ENCODE measurements around the gene NFIX.

Gene NFIX

GRCh38 chr19:13073263-13073662, 78.0 kb downstream of the NFIX start:
- no peak for DNase-seq (ENCODE audit: low read depth)

- no peak for DNase-seq (ENCODE audit: low read depth)
Observed at GRCh38 chr19:13074378-13074777, 79.1 kb downstream of the NFIX start.

GRCh38 chr19:13076320-13076719, 81.0 kb downstream of the NFIX start:
- DNase-seq (ENCODE audit: low read depth): no peak

GRCh38 chr19:13076787-13077186, 81.5 kb downstream of the NFIX start:
- DNase-seq (ENCODE audit: low read depth): no peak

GRCh38 chr19:13077240-13077639, 82.0 kb downstream of the NFIX start:
- no peak for DNase-seq (ENCODE audit: low read depth)

GRCh38 chr19:13078381-13078780, 83.1 kb downstream of the NFIX start:
- no peak for DNase-seq (ENCODE audit: low read depth)

- no peak for DNase-seq (ENCODE audit: low read depth)
Observed at GRCh38 chr19:13078897-13079541, 83.7 kb downstream of the NFIX start.

- DNase-seq (ENCODE audit: low read depth): peak; percentile 54
Observed at GRCh38 chr19:13079542-13079986, 84.3 kb downstream of the NFIX start.

- peak; percentile 63 for DNase-seq (ENCODE audit: low read depth)
Observed at GRCh38 chr19:13082192-13083007, 87.1 kb downstream of the NFIX start.

- DNase-seq (ENCODE audit: low read depth): no peak
Observed at GRCh38 chr19:13083008-13083404, 87.7 kb downstream of the NFIX start.

- DNase-seq (ENCODE audit: low read depth): no peak
Observed at GRCh38 chr19:13083627-13084026, 88.4 kb downstream of the NFIX start.

- no peak for DNase-seq (ENCODE audit: low read depth)
Observed at GRCh38 chr19:13085666-13086065, 90.4 kb downstream of the NFIX start.

GRCh38 chr19:13086341-13086740, 91.1 kb downstream of the NFIX start:
- no peak for DNase-seq (ENCODE audit: low read depth)

- no peak for DNase-seq (ENCODE audit: low read depth)
Observed at GRCh38 chr19:13087295-13087694, 92.0 kb downstream of the NFIX start.

- DNase-seq (ENCODE audit: low read depth): no peak
Observed at GRCh38 chr19:13087795-13088537, 92.7 kb downstream of the NFIX start.

- DNase-seq (ENCODE audit: low read depth): no peak
Observed at GRCh38 chr19:13089139-13089856, 94.0 kb downstream of the NFIX start.

GRCh38 chr19:13089857-13090507, 94.7 kb downstream of the NFIX start:
- DNase-seq (ENCODE audit: low read depth): no peak

GRCh38 chr19:13090511-13091231, 95.4 kb downstream of the NFIX start:
- DNase-seq (ENCODE audit: low read depth): no peak

GRCh38 chr19:13091400-13092157, 96.3 kb downstream of the NFIX start:
- peak; percentile 85 for DNase-seq (ENCODE audit: low read depth)

- no peak for DNase-seq (ENCODE audit: low read depth)
Observed at GRCh38 chr19:13092158-13092543, 96.9 kb downstream of the NFIX start.
